Measurements from ENCODE around the gene MTFP1. TPM values are rescaled to one million over a fixed set of nuclear protein-coding genes. Genes with fewer than 3 reads are reported as not detected.
A peak's percentile ranks its signal among the peaks of the same experiment; 100 is the strongest.

MTFP1 gene
- total and polyA plus RNA-seq, 12 donors: 10.4 to 36.3 (median 14.5) TPM

GRCh38 chr22:30386960-30387827, 38.4 kb upstream of the MTFP1 start, which contains the start of gene RNF215:
Gene RNF215 (minus strand): TSS chr22:30387411. CDS start chr22:30387313, 98 bp downstream.
- Histone ChIP-seq H3K4me1 (replicated peaks in 1 of 2) (peaks cover 0 to 13% of the 10 kb centered on the region in 2 donors), H3K27me3 (no peaks in the 10 kb centered on the region), H3K27ac (peak within 1 kb of the TSS in 1 of 5 donors; percentile 95), H3K9me3 (replicated peaks in 1 of 3) (no peaks in the 10 kb centered on the region), H3K4me3 (peak within 1 kb of the TSS in 1 of 4 donors; percentile 78), H3K36me3 (replicated peaks in 1 of 2) (no peaks in the 10 kb centered on the region)
- peak; percentile 66 to 86 (median 80) for DNase-seq
- TF ChIP-seq, protein P1, sequence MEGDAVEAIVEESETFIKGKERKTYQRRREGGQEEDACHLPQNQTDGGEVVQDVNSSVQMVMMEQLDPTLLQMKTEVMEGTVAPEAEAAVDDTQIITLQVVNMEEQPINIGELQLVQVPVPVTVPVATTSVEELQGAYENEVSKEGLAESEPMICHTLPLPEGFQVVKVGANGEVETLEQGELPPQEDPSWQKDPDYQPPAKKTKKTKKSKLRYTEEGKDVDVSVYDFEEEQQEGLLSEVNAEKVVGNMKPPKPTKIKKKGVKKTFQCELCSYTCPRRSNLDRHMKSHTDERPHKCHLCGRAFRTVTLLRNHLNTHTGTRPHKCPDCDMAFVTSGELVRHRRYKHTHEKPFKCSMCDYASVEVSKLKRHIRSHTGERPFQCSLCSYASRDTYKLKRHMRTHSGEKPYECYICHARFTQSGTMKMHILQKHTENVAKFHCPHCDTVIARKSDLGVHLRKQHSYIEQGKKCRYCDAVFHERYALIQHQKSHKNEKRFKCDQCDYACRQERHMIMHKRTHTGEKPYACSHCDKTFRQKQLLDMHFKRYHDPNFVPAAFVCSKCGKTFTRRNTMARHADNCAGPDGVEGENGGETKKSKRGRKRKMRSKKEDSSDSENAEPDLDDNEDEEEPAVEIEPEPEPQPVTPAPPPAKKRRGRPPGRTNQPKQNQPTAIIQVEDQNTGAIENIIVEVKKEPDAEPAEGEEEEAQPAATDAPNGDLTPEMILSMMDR (IDR thresholded peaks at IDR 0.05): peak; percentile 79 to 98 (median 88)
- TF ChIP-seq POLR2A (IDR thresholded peaks at IDR 0.05): no peak
- 1 to 3% (median 2%) methylated on average over 21 to 95 of the region's 95 CpGs for WGBS, 4 donors
- intact Hi-C loops (cut with DNase I): loop anchor here (2.0 to 10.0 kb wide), 5 partner anchors 96 to 282 kb away; partner anchors contain the start of gene CASTOR1 (in 1 of the 2)

DNA sequence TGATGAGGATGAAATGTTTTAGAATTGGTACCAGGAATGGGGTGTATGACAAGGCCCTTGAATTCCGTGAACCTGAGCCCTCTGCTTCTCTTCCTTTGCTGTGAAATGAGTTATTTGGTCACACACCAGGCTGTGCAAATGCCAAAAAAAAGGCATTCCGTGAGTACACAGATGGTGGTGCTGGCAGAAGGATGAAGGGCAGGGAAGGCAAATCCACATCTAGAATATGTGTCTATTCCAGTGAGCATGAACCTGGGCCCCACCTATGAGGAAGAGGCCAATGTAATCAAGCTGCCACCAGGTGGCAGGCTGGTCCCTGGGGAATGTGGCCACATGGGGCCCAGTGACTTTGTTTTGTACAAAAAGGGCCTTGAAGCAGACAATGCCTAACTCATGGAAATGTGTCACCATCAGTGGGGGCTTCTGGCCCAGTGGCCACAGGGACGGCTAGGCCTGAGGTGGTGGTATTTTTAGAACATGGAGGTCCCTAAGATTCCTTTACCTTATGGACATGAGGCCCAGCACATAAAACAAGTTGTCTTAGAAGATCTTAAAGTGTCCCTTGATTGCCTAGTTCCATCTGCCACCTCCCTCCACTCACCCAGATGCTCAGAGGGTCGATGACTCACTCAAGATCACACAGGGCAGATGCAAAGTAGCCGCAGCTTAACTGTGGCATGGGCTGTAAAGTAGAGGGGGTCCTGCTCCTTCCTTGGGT, 34.4 kb upstream of the MTFP1 start:
- TF ChIP-seq, protein P1 (IDR thresholded peaks at IDR 0.05): peak; percentile 72 to 90 (median 84)
- no peak for TF ChIP-seq POLR2A (IDR thresholded peaks at IDR 0.05)
- Histone ChIP-seq H3K27ac (peak overlapping the region in 3 of 5 donors; percentile 5 to 64 (median 44)), H3K9me3 (replicated peaks in 1 of 3) (no peaks in the 10 kb centered on the region), H3K27me3 (no peaks in the 10 kb centered on the region), H3K36me3 (replicated peaks in 1 of 2) (no peaks in the 10 kb centered on the region), H3K4me3 (no peak overlapping the region), H3K4me1 (replicated peaks in 1 of 2) (peaks cover 0 to 10% of the 10 kb centered on the region in 2 donors)
- 45 to 79% (median 47%) methylated on average over 2 to 5 of the region's 5 CpGs for WGBS, 4 donors
- DNase-seq: peak; percentile 76 to 86 (median 85)
- intact Hi-C loops (cut with DNase I): loop anchor here (2.0 to 5.0 kb wide), 2 partner anchors 91 to 94 kb away; no protein-coding TSS in a partner anchor

DNA sequence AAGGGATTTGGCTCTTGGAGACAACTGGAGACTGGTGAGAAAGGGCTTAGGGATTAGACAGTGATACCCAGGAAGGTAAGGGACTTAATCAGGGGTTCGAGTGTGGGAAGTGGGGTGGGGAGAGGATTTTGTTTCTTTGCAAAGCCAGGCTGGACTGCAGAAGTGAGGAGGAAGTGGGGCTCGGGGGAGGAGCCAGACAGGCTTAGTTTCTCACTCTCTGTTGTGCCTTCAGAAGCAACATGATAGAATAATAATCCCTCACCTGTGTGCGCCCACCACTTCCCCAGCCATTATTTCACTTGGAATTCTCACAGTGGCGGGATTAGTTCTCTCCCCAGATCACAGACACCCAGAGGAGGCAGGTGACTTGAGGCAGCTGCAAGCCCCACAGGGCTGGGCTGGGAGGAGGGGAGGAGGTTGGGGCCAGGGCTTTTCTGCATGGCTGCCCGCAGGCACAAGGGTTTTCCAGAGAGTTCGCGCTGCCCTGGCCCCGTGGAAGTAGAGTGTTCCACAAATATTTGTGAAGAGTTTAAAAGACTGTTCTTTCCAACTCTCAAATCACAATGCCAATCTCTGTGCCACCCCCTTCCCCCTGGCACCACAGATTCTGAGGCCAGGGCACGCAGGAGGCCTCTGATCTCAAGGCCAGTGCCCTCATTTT, 32.8 kb upstream of the MTFP1 start:
- TF ChIP-seq POLR2A (IDR thresholded peaks at IDR 0.05): no peak
- TF ChIP-seq, protein P1 (IDR thresholded peaks at IDR 0.05): no peak
- H3K27ac ChIP-seq: no peak overlapping the region
- H3K9me3 ChIP-seq (replicated peaks in 1 of 3): no peaks in the 10 kb centered on the region
- H3K4me1 ChIP-seq (replicated peaks in 1 of 2): peaks cover 14 to 15% of the 10 kb centered on the region in 2 donors
- intact Hi-C loops (cut with DNase I): loop anchor here in 1 of 2 donors (5.0 kb wide), 1 partner anchor 90 kb away; no protein-coding TSS in a partner anchor
- no peak overlapping the region for H3K4me3 ChIP-seq
- no peaks in the 10 kb centered on the region for H3K36me3 ChIP-seq (replicated peaks in 1 of 2)
- 65 to 71% (median 68%) methylated on average over 8 to 9 of the region's 9 CpGs for WGBS, 4 donors
- no peak for DNase-seq
- no peaks in the 10 kb centered on the region for H3K27me3 ChIP-seq

All from adrenal gland (tissue), 12 donors.